Nephron (organoid): ENCODE data around the gene TNIP1.
A peak's percentile ranks its signal among the peaks of the same experiment; 100 is the strongest.

Source experiments
- H3K27ac Mint-ChIP-seq, 3 experiments: 2 replicates each; pipeline ENCODE4 v1.8.0; 2020; ENCODE audit warnings: mixed read lengths in 3 of 3, mild to moderate bottlenecking in 2 of 3, moderate library complexity in 1 of 3
- H3K27me3 Mint-ChIP-seq: 2 replicates; pipeline ENCODE4 v1.8.0; 2021; ENCODE audit warnings: low read depth, mild to moderate bottlenecking, moderate library complexity, mixed read lengths
- H3K36me3 Mint-ChIP-seq: 2 replicates; pipeline ENCODE4 v1.8.0; 2020; ENCODE audit warnings: low read depth, mixed read lengths
- H3K4me1 Mint-ChIP-seq: 2 replicates; pipeline ENCODE4 v1.8.0; 2020; ENCODE audit warnings: mixed read lengths
- H3K4me3 Mint-ChIP-seq, 3 experiments: 2 replicates each; pipeline ENCODE4 v1.8.0; 2020; ENCODE audit warnings: mild to moderate bottlenecking in 3 of 3, mixed read lengths in 3 of 3, moderate library complexity in 2 of 3
- H3K9me3 Mint-ChIP-seq: 2 replicates; pipeline ENCODE4 v1.8.0; 2020; ENCODE audit warnings: mixed read lengths
- TF ChIP-seq, protein P1 (sequence below), 3 experiments: fragments of 200-600 bp; sonication (generic); IDR thresholded peaks; one replicate each; pipeline ENCODE4 v1.5.0; 2021; ENCODE audit warnings: antibody characterized with exemption in 3 of 3; ENCODE audit not compliant: unreplicated experiment in 3 of 3

Gene TNIP1

DNA sequence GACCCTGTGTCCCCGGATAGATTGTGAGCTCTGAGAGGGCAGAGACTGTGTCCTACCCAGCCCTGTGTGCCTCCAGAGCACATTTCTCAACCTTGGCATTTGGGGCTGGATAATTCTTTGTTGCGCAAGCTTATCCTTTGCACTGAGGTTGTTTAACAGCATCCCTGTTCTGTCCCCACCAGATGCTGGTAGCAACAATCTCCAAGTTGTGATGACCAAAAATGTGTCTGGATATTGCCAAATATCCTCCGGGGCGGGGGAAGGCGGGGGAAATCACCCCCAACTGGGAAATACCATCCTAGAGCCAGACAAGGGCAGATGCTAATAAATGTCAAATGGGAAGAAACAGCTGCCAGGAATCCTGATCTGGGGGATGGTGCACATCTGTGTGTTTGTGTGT is 24.0 kb upstream of the TNIP1 start:
- Mint-ChIP-seq H3K27ac (peak overlapping the region in 1 of 3 experiments; percentile 39), H3K4me1 (peaks cover 50% of the 10 kb centered on the region), H3K36me3 (peaks cover 64% of the 10 kb centered on the region), H3K27me3 (no peaks in the 10 kb centered on the region), H3K9me3 (no peaks in the 10 kb centered on the region), H3K4me3 (no peak overlapping the region)
- TF ChIP-seq, protein P1, sequence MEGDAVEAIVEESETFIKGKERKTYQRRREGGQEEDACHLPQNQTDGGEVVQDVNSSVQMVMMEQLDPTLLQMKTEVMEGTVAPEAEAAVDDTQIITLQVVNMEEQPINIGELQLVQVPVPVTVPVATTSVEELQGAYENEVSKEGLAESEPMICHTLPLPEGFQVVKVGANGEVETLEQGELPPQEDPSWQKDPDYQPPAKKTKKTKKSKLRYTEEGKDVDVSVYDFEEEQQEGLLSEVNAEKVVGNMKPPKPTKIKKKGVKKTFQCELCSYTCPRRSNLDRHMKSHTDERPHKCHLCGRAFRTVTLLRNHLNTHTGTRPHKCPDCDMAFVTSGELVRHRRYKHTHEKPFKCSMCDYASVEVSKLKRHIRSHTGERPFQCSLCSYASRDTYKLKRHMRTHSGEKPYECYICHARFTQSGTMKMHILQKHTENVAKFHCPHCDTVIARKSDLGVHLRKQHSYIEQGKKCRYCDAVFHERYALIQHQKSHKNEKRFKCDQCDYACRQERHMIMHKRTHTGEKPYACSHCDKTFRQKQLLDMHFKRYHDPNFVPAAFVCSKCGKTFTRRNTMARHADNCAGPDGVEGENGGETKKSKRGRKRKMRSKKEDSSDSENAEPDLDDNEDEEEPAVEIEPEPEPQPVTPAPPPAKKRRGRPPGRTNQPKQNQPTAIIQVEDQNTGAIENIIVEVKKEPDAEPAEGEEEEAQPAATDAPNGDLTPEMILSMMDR (IDR thresholded peaks at IDR 0.05; ENCODE audit: unreplicated experiment in 3 of 3), result no peak

DNA sequence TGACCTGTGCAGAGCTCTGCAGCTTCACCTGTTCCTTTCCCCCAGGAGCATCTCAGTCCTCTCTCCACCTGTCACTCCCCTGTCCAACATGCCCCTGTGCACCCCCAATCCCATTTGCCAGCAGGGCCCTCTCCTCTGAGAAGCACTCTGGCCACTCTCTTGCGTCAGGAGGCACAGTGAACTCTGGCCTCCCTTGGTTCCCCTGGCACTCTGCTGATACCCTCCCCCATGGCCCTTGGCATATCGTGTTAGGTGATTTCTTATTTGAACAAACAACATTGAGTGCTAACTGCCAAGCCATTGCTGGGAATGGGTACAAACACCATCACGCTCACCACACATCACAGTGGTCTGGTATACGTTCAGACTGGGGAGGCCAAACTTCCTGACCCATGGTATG is 20.9 kb upstream of the TNIP1 start:
- TF ChIP-seq, protein P1 (IDR thresholded peaks at IDR 0.05; ENCODE audit: unreplicated experiment in 3 of 3), result no peak
- no peaks in the 10 kb centered on the region for H3K9me3 Mint-ChIP-seq
- no peak overlapping the region for H3K4me3 Mint-ChIP-seq
- peaks cover 49% of the 10 kb centered on the region for H3K36me3 Mint-ChIP-seq
- H3K4me1 Mint-ChIP-seq, result peaks cover 61% of the 10 kb centered on the region
- H3K27me3 Mint-ChIP-seq, result no peaks in the 10 kb centered on the region
- H3K27ac Mint-ChIP-seq, result peak overlapping the region; percentile 15 to 64 (median 50)

DNA sequence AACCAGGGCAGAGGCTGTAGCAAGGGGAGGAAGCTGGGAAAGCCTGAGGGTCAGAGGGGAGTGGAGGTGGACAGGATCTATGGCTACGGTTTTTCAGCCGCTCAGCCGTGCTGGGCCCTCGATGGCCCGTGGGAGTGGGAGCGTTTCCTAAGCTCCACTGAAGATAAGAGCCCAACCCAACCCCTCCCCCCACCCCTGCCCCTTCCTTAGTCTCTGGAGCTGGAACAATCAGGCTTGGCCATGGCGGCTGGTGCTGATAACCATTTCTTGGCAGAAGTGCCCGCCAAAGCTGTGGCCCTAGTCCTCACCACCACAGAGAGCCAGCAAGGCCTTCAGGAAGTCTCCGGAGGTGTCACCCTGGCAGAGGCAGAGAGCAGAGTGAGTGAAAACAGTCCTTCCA is 20.3 kb upstream of the TNIP1 start:
- TF ChIP-seq, protein P1 (IDR thresholded peaks at IDR 0.05; ENCODE audit: unreplicated experiment in 3 of 3), result no peak
- Mint-ChIP-seq H3K36me3 (peaks cover 43% of the 10 kb centered on the region), H3K4me3 (no peak overlapping the region), H3K27me3 (no peaks in the 10 kb centered on the region), H3K9me3 (no peaks in the 10 kb centered on the region), H3K27ac (peak overlapping the region in 2 of 3 experiments; percentile 50 to 89), H3K4me1 (peaks cover 61% of the 10 kb centered on the region)

DNA sequence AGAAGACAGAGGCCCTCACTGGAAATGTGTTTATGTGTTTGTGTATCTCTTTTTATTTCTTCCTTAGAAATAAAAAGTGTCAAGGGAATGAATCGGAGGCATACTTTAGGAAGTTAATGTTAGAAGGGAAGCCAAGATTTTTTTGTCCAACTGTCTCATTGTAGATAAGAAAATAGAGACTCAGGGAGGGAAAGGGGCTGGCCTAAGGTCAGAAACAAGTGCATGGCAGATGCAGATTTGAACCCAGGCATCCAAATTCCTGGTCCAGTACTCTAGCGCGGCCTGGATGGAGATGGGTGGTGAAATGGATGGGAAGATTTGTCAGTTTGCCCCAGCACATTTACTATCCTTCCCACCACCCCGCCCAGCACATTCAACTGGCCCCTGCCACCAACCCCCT is 19.8 kb upstream of the TNIP1 start:
- Mint-ChIP-seq H3K27ac (peak overlapping the region in 2 of 3 experiments; percentile 61 to 89), H3K4me1 (peaks cover 62% of the 10 kb centered on the region), H3K9me3 (no peaks in the 10 kb centered on the region), H3K4me3 (no peak overlapping the region), H3K36me3 (peaks cover 41% of the 10 kb centered on the region), H3K27me3 (no peaks in the 10 kb centered on the region)
- TF ChIP-seq, protein P1 (IDR thresholded peaks at IDR 0.05; ENCODE audit: unreplicated experiment in 3 of 3), result no peak

DNA sequence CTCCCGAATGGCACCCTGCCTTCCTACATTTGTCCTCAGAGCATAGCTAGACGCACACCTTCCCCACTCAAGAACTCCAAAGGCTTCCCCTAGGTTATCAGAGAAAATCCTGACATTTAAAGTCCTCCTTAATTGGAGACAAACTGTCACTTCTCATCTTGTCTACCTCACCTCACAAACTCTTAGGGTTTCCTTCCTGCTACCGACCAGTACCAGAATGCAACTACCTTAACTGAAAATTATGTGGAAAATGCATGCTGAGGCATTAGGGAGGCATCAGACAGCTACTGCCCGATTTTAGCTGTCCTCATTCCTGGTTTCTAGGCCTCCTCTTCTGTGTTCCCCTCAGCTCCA is 17.9 kb upstream of the TNIP1 start:
- Mint-ChIP-seq H3K27ac (peak overlapping the region; percentile 2 to 26 (median 12)), H3K9me3 (no peaks in the 10 kb centered on the region), H3K36me3 (peaks cover 28% of the 10 kb centered on the region), H3K4me3 (no peak overlapping the region), H3K27me3 (no peaks in the 10 kb centered on the region), H3K4me1 (peaks cover 73% of the 10 kb centered on the region)
- TF ChIP-seq, protein P1 (IDR thresholded peaks at IDR 0.05; ENCODE audit: unreplicated experiment in 3 of 3), result no peak
